ENCODE results near the gene ABCB4.
A peak's percentile ranks its signal among the peaks of the same experiment; 100 is the strongest.
"Not testable (repeated sequence)": the region's sequence is repeated elsewhere in the genome, so short reads cannot be mapped to it uniquely, and the experiment has no call there.

ABCB4 gene

GRCh38 chr7:87474533-87475358 is 734 bp downstream of the ABCB4 start:
- DNase-seq: no peak

- DNase-seq: no peak
Observed at GRCh38 chr7:87473986-87474385, 1.5 kb downstream of the ABCB4 start.

GRCh38 chr7:87473192-87473591 is 2.3 kb downstream of the ABCB4 start:
- DNase-seq: no peak

GRCh38 chr7:87471473-87471872 is 4.0 kb downstream of the ABCB4 start:
- no peak for DNase-seq

- not testable (repeated sequence) for DNase-seq
Observed at GRCh38 chr7:87469204-87469603, 6.3 kb downstream of the ABCB4 start.

GRCh38 chr7:87465534-87465880 is 10.0 kb downstream of the ABCB4 start:
- DNase-seq: not testable (repeated sequence)

- DNase-seq: peak; percentile 84
Observed at GRCh38 chr7:87464830-87465533, 10.5 kb downstream of the ABCB4 start.

- DNase-seq: no peak
Observed at GRCh38 chr7:87463982-87464381, 11.5 kb downstream of the ABCB4 start.

GRCh38 chr7:87460444-87460843 is 15.0 kb downstream of the ABCB4 start:
- not testable (repeated sequence) for DNase-seq

- no peak for DNase-seq
Observed at GRCh38 chr7:87459941-87460340, 15.5 kb downstream of the ABCB4 start.

GRCh38 chr7:87458148-87458547 is 17.3 kb downstream of the ABCB4 start:
- no peak for DNase-seq

GRCh38 chr7:87456247-87456646 is 19.2 kb downstream of the ABCB4 start:
- DNase-seq: no peak

- no peak for DNase-seq
Observed at GRCh38 chr7:87452279-87452678, 23.2 kb downstream of the ABCB4 start.

GRCh38 chr7:87451187-87451586 is 24.3 kb downstream of the ABCB4 start:
- DNase-seq: no peak

GRCh38 chr7:87450706-87451105 is 24.8 kb downstream of the ABCB4 start:
- no peak for DNase-seq

- DNase-seq: no peak
Observed at GRCh38 chr7:87448388-87448787, 27.1 kb downstream of the ABCB4 start.

GRCh38 chr7:87447116-87447635 is 28.3 kb downstream of the ABCB4 start:
- no peak for DNase-seq

GRCh38 chr7:87445897-87446296 is 29.6 kb downstream of the ABCB4 start:
- no peak for DNase-seq

GRCh38 chr7:87435546-87435945 is 39.9 kb downstream of the ABCB4 start:
- DNase-seq: no peak

- no peak for DNase-seq
Observed at GRCh38 chr7:87432536-87432935, 42.9 kb downstream of the ABCB4 start.

- DNase-seq: no peak
Observed at GRCh38 chr7:87427288-87427687, 48.2 kb downstream of the ABCB4 start.

- no peak for DNase-seq
Observed at GRCh38 chr7:87426160-87426559, 49.3 kb downstream of the ABCB4 start.

- no peak for DNase-seq
Observed at GRCh38 chr7:87424075-87424474, 51.4 kb downstream of the ABCB4 start.

GRCh38 chr7:87420173-87420572 is 55.3 kb downstream of the ABCB4 start:
- no peak for DNase-seq

Measured in NCI-H2029 (cell line).